ENCODE results near the gene NT5C2. TPM values are rescaled to one million over a fixed set of nuclear protein-coding genes. Genes with fewer than 3 reads are reported as not detected.

Gene NT5C2
- polyA plus RNA-seq, 1 donor (not counting 4 experiments of a cell fraction or from before 2014, with no cell fraction given) = 88.6 TPM

- Histone ChIP-seq H3K27me3 (ENCODE audit: control insufficient read depth, extremely low read depth, insufficient read depth, low read length) (no peaks in the 10 kb centered on the region), H3K9me3 (ENCODE audit: control insufficient read depth, low read depth, low read length) (no peaks in the 10 kb centered on the region), H3K9me1 (ENCODE audit: control insufficient read depth, extremely low read depth, insufficient read depth, low read length) (no peaks in the 10 kb centered on the region), H3K79me2 (ENCODE audit: control insufficient read depth, insufficient read depth, low read length) (no peaks in the 10 kb centered on the region), H3K9ac (ENCODE audit: control insufficient read depth, extremely low read depth, insufficient read depth, low read length) (no peak overlapping the region), H4K20me1 (ENCODE audit: control insufficient read depth, extremely low read depth, insufficient read depth, low read length) (no peaks in the 10 kb centered on the region), H3K27ac (ENCODE audit: control insufficient read depth, insufficient read depth, low read length) (no peak overlapping the region), H3K4me1 (ENCODE audit: control insufficient read depth, extremely low read depth, insufficient read depth, low read length) (peaks cover 7% of the 10 kb centered on the region), H3K36me3 (ENCODE audit: control insufficient read depth in 2 of 2, extremely low read depth in 1 of 2, insufficient read depth in 2 of 2, low read length in 2 of 2) (peaks cover 0 to 1% of the 10 kb centered on the region in 2 experiments), H2AFZ (ENCODE audit: control insufficient read depth, low read length) (no peak overlapping the region), H3K4me2 (ENCODE audit: control insufficient read depth, extremely low read depth, insufficient read depth, low read depth, low read length) (no peak overlapping the region), H3K4me3 (ENCODE audit: control insufficient read depth in 2 of 3, extremely low read depth in 1 of 3, insufficient read depth in 2 of 3, low read depth in 1 of 3, low read length in 3 of 3) (no peak overlapping the region)
- FAIRE-seq (no peak), DNase-seq (ENCODE audit: low read depth, low spot score) (no peak)
- dilution Hi-C loops (cut with MboI; ENCODE audit: extremely low pct_ligation_motif_present, low sequenced_read_pairs) = no loop called here
- no peak for TF ChIP-seq EZH2 (IDR thresholded peaks at IDR 0.05; ENCODE audit: low read length)
- no peak for TF ChIP-seq CTCF (optimal IDR thresholded peaks at IDR 0.05 in 1 of 3, IDR thresholded peaks at IDR 0.05 in 1 of 3, conservative IDR thresholded peaks at IDR 0.05 in 1 of 3; ENCODE audit: extremely low read depth in 1 of 3, insufficient read depth in 2 of 3, low read length in 3 of 3)
Observed at GRCh38 chr10:103045961-103046360, 147.1 kb downstream of the NT5C2 start.

- Histone ChIP-seq H2AFZ (ENCODE audit: control insufficient read depth, low read length) (no peak overlapping the region), H3K9me1 (ENCODE audit: control insufficient read depth, extremely low read depth, insufficient read depth, low read length) (no peaks in the 10 kb centered on the region), H3K9ac (ENCODE audit: control insufficient read depth, extremely low read depth, insufficient read depth, low read length) (no peak overlapping the region), H4K20me1 (ENCODE audit: control insufficient read depth, extremely low read depth, insufficient read depth, low read length) (no peaks in the 10 kb centered on the region), H3K27ac (ENCODE audit: control insufficient read depth, insufficient read depth, low read length) (no peak overlapping the region), H3K27me3 (ENCODE audit: control insufficient read depth, extremely low read depth, insufficient read depth, low read length) (no peaks in the 10 kb centered on the region), H3K4me3 (ENCODE audit: control insufficient read depth in 2 of 3, extremely low read depth in 1 of 3, insufficient read depth in 2 of 3, low read depth in 1 of 3, low read length in 3 of 3) (no peak overlapping the region), H3K36me3 (ENCODE audit: control insufficient read depth in 2 of 2, extremely low read depth in 1 of 2, insufficient read depth in 2 of 2, low read length in 2 of 2) (no peaks in the 10 kb centered on the region), H3K4me2 (ENCODE audit: control insufficient read depth, extremely low read depth, insufficient read depth, low read depth, low read length) (no peak overlapping the region), H3K9me3 (ENCODE audit: control insufficient read depth, low read depth, low read length) (no peaks in the 10 kb centered on the region), H3K79me2 (ENCODE audit: control insufficient read depth, insufficient read depth, low read length) (no peaks in the 10 kb centered on the region), H3K4me1 (ENCODE audit: control insufficient read depth, extremely low read depth, insufficient read depth, low read length) (peaks cover 15% of the 10 kb centered on the region)
- no peak for TF ChIP-seq CTCF (optimal IDR thresholded peaks at IDR 0.05 in 1 of 3, IDR thresholded peaks at IDR 0.05 in 1 of 3, conservative IDR thresholded peaks at IDR 0.05 in 1 of 3; ENCODE audit: extremely low read depth in 1 of 3, insufficient read depth in 2 of 3, low read length in 3 of 3)
- TF ChIP-seq EZH2 (IDR thresholded peaks at IDR 0.05; ENCODE audit: low read length) = no peak
- dilution Hi-C loops (cut with MboI; ENCODE audit: extremely low pct_ligation_motif_present, low sequenced_read_pairs) = no loop called here
- FAIRE-seq = no peak
- DNase-seq (ENCODE audit: low read depth, low spot score) = no peak
Observed at GRCh38 chr10:103044942-103045489, 148.1 kb downstream of the NT5C2 start.

Data from keratinocyte (primary cell).